Measurements from ENCODE around the gene CDK6. TPM values are rescaled to one million over a fixed set of nuclear protein-coding genes. Genes with fewer than 3 reads are reported as not detected.
A peak's percentile ranks its signal among the peaks of the same experiment; 100 is the strongest.

CDK6 gene
- total and polyA plus RNA-seq, 2 experiments from 2014 or later = 28.7 to 81.6 TPM

GRCh38 chr7:92613214-92613613 is 223.2 kb downstream of the CDK6 start:
- peaks cover 20% of the 10 kb centered on the region for H3K36me3 ChIP-seq

GRCh38 chr7:92612501-92612900 is 223.9 kb downstream of the CDK6 start:
- no peak for TF ChIP-seq CTCF (IDR thresholded peaks at IDR 0.05; ENCODE audit: low read depth, low read length)
- no peaks in the 10 kb centered on the region for H3K9me3 ChIP-seq (ENCODE audit: low read depth)
- no peaks in the 10 kb centered on the region for H3K27me3 ChIP-seq
- no peaks in the 10 kb centered on the region for H3K4me1 ChIP-seq (ENCODE audit: low read depth)
- no peak for DNase-seq (ENCODE audit: low read depth in 1 of 2, low spot score in 1 of 2)
- peaks cover 16% of the 10 kb centered on the region for H3K36me3 ChIP-seq
- H3K4me3 ChIP-seq = no peak overlapping the region
- no peak overlapping the region for H3K27ac ChIP-seq

More at GRCh38 chr7:92613214-92613613, 223.2 kb downstream of the CDK6 start:
- no peak overlapping the region for H3K4me3 ChIP-seq
- H3K27me3 ChIP-seq = no peaks in the 10 kb centered on the region
- no peak for TF ChIP-seq CTCF (IDR thresholded peaks at IDR 0.05; ENCODE audit: low read depth, low read length)
- no peak for DNase-seq (ENCODE audit: low read depth in 1 of 2, low spot score in 1 of 2)
- H3K4me1 ChIP-seq (ENCODE audit: low read depth) = no peaks in the 10 kb centered on the region
- no peak overlapping the region for H3K27ac ChIP-seq
- no peaks in the 10 kb centered on the region for H3K9me3 ChIP-seq (ENCODE audit: low read depth)

GRCh38 chr7:92611735-92612134 is 224.6 kb downstream of the CDK6 start:
- H3K4me3 ChIP-seq = no peak overlapping the region
- H3K27ac ChIP-seq = no peak overlapping the region
- H3K9me3 ChIP-seq (ENCODE audit: low read depth) = no peaks in the 10 kb centered on the region
- no peaks in the 10 kb centered on the region for H3K27me3 ChIP-seq
- no peaks in the 10 kb centered on the region for H3K4me1 ChIP-seq (ENCODE audit: low read depth)
- H3K36me3 ChIP-seq = peaks cover 15% of the 10 kb centered on the region
- DNase-seq (ENCODE audit: low read depth in 1 of 2, low spot score in 1 of 2) = no peak
- no peak for TF ChIP-seq CTCF (IDR thresholded peaks at IDR 0.05; ENCODE audit: low read depth, low read length)

GRCh38 chr7:92609921-92610518 is 226.4 kb downstream of the CDK6 start:
- DNase-seq (ENCODE audit: low read depth in 1 of 2, low spot score in 1 of 2) = peak in 1 of 2 donors; percentile 46
- H3K4me1 ChIP-seq (ENCODE audit: low read depth) = no peaks in the 10 kb centered on the region
- H3K36me3 ChIP-seq = peaks cover 14% of the 10 kb centered on the region
- H3K27me3 ChIP-seq = no peaks in the 10 kb centered on the region
- peak; percentile 53 for TF ChIP-seq CTCF (IDR thresholded peaks at IDR 0.05; ENCODE audit: low read depth, low read length)
- no peak overlapping the region for H3K27ac ChIP-seq
- H3K9me3 ChIP-seq (ENCODE audit: low read depth) = no peaks in the 10 kb centered on the region
- H3K4me3 ChIP-seq = no peak overlapping the region

- Histone ChIP-seq H3K27ac (no peak overlapping the region), H3K36me3 (peaks cover 4% of the 10 kb centered on the region)
- peak in 1 of 2 donors; percentile 73 for DNase-seq (ENCODE audit: low read depth in 1 of 2, low spot score in 1 of 2)
Observed at GRCh38 chr7:92608380-92609322, 227.7 kb downstream of the CDK6 start.

More at GRCh38 chr7:92608380-92609322, 227.7 kb downstream of the CDK6 start:
- Histone ChIP-seq H3K9me3 (ENCODE audit: low read depth) (no peaks in the 10 kb centered on the region), H3K4me1 (ENCODE audit: low read depth) (no peaks in the 10 kb centered on the region), H3K27me3 (no peaks in the 10 kb centered on the region), H3K4me3 (peak overlapping the region; percentile 7)
- TF ChIP-seq CTCF (IDR thresholded peaks at IDR 0.05; ENCODE audit: low read depth, low read length) = no peak
